ENCODE results near the gene MYCBPAP. TPM values are rescaled to one million over a fixed set of nuclear protein-coding genes. Genes with fewer than 3 reads are reported as not detected.

Gene MYCBPAP
- total RNA-seq, 1 experiment from 2014 or later = not detected

GRCh38 chr17:50475362-50475761 lies 32.9 kb upstream of the MYCBPAP start:
- Histone ChIP-seq H3K27ac (ENCODE audit: low read depth, low read length) (no peak overlapping the region), H3K9ac (ENCODE audit: low read length) (no peak overlapping the region), H3K4me2 (ENCODE audit: low read length) (no peak overlapping the region), H2AFZ (ENCODE audit: low read depth, low read length, poor library complexity, severe bottlenecking) (no peak overlapping the region), H4K20me1 (ENCODE audit: insufficient read depth) (no peaks in the 10 kb centered on the region), H3K4me1 (ENCODE audit: control insufficient read depth in 1 of 2, insufficient read depth in 2 of 2, low read length in 2 of 2) (peaks cover 13 to 24% of the 10 kb centered on the region in 2 experiments), H3K36me3 (ENCODE audit: control insufficient read depth in 1 of 2, insufficient read depth in 2 of 2, low read length in 2 of 2) (peaks cover 0 to 6% of the 10 kb centered on the region in 2 experiments; a peak in 1 of 4 replicates), H3K4me3 (replicated peaks in 1 of 2; ENCODE audit: low read depth in 1 of 2, low read length in 2 of 2) (no peak overlapping the region), H3K79me2 (ENCODE audit: insufficient read depth, low read length) (peaks cover 15% of the 10 kb centered on the region), H3K9me3 (ENCODE audit: control insufficient read depth in 1 of 2, insufficient read depth in 1 of 2, low read depth in 1 of 2, low read length in 2 of 2) (no peaks in the 10 kb centered on the region), H3K27me3 (ENCODE audit: insufficient read depth, low read length) (no peaks in the 10 kb centered on the region), H3K9me2 (ENCODE audit: insufficient read depth) (no peaks in the 10 kb centered on the region)
- BruUV-seq (replicated peaks) = no TSS peak
- ATAC-seq (no peak), DNase-seq (ENCODE audit: low read depth, low spot score) (no peak)
- ChIA-PET CTCF (no interaction called here), RAD21 (ENCODE audit: low non-redundant PET in 1 of 2, low total read pairs in 2 of 2, uncharacterized antibody in 2 of 2, unreplicated experiment in 2 of 2) (no interaction called here), POLR2A (no interaction called here)
- TF ChIP-seq, protein P1, sequence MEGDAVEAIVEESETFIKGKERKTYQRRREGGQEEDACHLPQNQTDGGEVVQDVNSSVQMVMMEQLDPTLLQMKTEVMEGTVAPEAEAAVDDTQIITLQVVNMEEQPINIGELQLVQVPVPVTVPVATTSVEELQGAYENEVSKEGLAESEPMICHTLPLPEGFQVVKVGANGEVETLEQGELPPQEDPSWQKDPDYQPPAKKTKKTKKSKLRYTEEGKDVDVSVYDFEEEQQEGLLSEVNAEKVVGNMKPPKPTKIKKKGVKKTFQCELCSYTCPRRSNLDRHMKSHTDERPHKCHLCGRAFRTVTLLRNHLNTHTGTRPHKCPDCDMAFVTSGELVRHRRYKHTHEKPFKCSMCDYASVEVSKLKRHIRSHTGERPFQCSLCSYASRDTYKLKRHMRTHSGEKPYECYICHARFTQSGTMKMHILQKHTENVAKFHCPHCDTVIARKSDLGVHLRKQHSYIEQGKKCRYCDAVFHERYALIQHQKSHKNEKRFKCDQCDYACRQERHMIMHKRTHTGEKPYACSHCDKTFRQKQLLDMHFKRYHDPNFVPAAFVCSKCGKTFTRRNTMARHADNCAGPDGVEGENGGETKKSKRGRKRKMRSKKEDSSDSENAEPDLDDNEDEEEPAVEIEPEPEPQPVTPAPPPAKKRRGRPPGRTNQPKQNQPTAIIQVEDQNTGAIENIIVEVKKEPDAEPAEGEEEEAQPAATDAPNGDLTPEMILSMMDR (IDR thresholded peaks at IDR 0.05 in 2 of 3, conservative IDR thresholded peaks at IDR 0.05 in 1 of 3; ENCODE audit: borderline replicate concordance in 1 of 3, insufficient read depth in 1 of 3, low read depth in 2 of 3, low read length in 2 of 3) = no peak
- TF ChIP-seq ELF1 (IDR thresholded peaks at IDR 0.05; ENCODE audit: borderline replicate concordance, low read depth) (no peak), SIN3A (IDR thresholded peaks at IDR 0.05; ENCODE audit: low read depth) (no peak), SP1 (IDR thresholded peaks at IDR 0.05; ENCODE audit: low read depth) (no peak), POLR2A (IDR thresholded peaks at IDR 0.05; ENCODE audit: borderline replicate concordance, extremely low read depth, insufficient read depth, insufficient read length) (no peak), SRF (IDR thresholded peaks at IDR 0.05; ENCODE audit: low read depth) (no peak), EGR1 (IDR thresholded peaks at IDR 0.05; ENCODE audit: low read depth) (no peak), ZNF274 (IDR thresholded peaks at IDR 0.05; ENCODE audit: low read depth, low read length) (no peak), POLR2AphosphoS5 (IDR thresholded peaks at IDR 0.05; ENCODE audit: low read depth, low read length) (no peak), JUND (IDR thresholded peaks at IDR 0.05) (no peak), ZBTB33 (IDR thresholded peaks at IDR 0.05; ENCODE audit: extremely low read depth, insufficient replicate concordance, low read length) (no peak), CEBPB (IDR thresholded peaks at IDR 0.05; ENCODE audit: low read depth) (no peak), TCF7L2 (IDR thresholded peaks at IDR 0.05; ENCODE audit: borderline replicate concordance, extremely low read depth, insufficient read depth, insufficient read length) (no peak), YY1 (IDR thresholded peaks at IDR 0.05; ENCODE audit: extremely low read depth, insufficient replicate concordance, low read depth, low read length) (no peak), RAD21 (IDR thresholded peaks at IDR 0.05; ENCODE audit: low read depth) (no peak), EZH2phosphoT487 (IDR thresholded peaks at IDR 0.05; ENCODE audit: borderline replicate concordance) (no peak), CBX3 (IDR thresholded peaks at IDR 0.05; ENCODE audit: low read depth) (no peak), FOSL1 (IDR thresholded peaks at IDR 0.05; ENCODE audit: low read depth) (no peak)
- TF ChIP-seq, protein P2, sequence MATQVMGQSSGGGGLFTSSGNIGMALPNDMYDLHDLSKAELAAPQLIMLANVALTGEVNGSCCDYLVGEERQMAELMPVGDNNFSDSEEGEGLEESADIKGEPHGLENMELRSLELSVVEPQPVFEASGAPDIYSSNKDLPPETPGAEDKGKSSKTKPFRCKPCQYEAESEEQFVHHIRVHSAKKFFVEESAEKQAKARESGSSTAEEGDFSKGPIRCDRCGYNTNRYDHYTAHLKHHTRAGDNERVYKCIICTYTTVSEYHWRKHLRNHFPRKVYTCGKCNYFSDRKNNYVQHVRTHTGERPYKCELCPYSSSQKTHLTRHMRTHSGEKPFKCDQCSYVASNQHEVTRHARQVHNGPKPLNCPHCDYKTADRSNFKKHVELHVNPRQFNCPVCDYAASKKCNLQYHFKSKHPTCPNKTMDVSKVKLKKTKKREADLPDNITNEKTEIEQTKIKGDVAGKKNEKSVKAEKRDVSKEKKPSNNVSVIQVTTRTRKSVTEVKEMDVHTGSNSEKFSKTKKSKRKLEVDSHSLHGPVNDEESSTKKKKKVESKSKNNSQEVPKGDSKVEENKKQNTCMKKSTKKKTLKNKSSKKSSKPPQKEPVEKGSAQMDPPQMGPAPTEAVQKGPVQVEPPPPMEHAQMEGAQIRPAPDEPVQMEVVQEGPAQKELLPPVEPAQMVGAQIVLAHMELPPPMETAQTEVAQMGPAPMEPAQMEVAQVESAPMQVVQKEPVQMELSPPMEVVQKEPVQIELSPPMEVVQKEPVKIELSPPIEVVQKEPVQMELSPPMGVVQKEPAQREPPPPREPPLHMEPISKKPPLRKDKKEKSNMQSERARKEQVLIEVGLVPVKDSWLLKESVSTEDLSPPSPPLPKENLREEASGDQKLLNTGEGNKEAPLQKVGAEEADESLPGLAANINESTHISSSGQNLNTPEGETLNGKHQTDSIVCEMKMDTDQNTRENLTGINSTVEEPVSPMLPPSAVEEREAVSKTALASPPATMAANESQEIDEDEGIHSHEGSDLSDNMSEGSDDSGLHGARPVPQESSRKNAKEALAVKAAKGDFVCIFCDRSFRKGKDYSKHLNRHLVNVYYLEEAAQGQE (IDR thresholded peaks at IDR 0.05; ENCODE audit: low read depth) = no peak
- intact Hi-C loops (cut with micrococcal nuclease) = no loop called here
